ENCODE data around the gene PIK3AP1.

- TF ChIP-seq CTCF (IDR thresholded peaks at IDR 0.05) (no peak), EP300 (IDR thresholded peaks at IDR 0.05) (no peak), POLR2A (IDR thresholded peaks at IDR 0.05) (no peak)
Measured at GRCh38 chr10:96570983-96571964, 149.0 kb downstream of the PIK3AP1 start.

Data from stomach (tissue), 4 donors.